PFSK-1 (cell line): Measurements from ENCODE around the gene PTPMT1.

Experiments used
- FOXP2 ChIP-seq: optimal IDR thresholded peaks from 2 replicates; pipeline ENCODE3; 2011; ENCODE audit warnings: borderline replicate concordance, control low read depth, inconsistent platforms; ENCODE audit not compliant: insufficient read depth; ENCODE audit errors: extremely low read length, extremely low read depth
- REST ChIP-seq, 2 experiments: IDR thresholded peaks; 2 replicates each; pipeline versions ENCODE4 v1.6.1 to v1.8.0; 2011 to 2012; ENCODE audit warnings: low read depth in 2 of 2, low read length in 2 of 2, control low read depth in 1 of 2, inconsistent platforms in 1 of 2, mild to moderate bottlenecking in 1 of 2, moderate library complexity in 1 of 2; ENCODE audit not compliant: insufficient read depth in 1 of 2

GRCh38 chr11:47552056-47552565 is 13.3 kb upstream of the PTPMT1 start:
- TF ChIP-seq FOXP2: no peak
- no peak for TF ChIP-seq REST (IDR thresholded peaks at IDR 0.05; ENCODE audit: insufficient read depth in 1 of 2, low read depth in 2 of 2, low read length in 2 of 2)
